ENCODE results near the gene CTDSPL. TPM values are rescaled to one million over a fixed set of nuclear protein-coding genes. Genes with fewer than 3 reads are reported as not detected.

CTDSPL gene
- total RNA-seq, 1 donor from 2014 or later = 56.3 TPM

GRCh38 chr3:37988931-37989525, 127.3 kb downstream of the CTDSPL start:
- Histone ChIP-seq H3K36me3 (no peaks in the 10 kb centered on the region), H3K4me1 (peaks cover 25% of the 10 kb centered on the region), H3K9me3 (replicated peaks) (no peaks in the 10 kb centered on the region), H3K27ac (replicated peaks) (no peak overlapping the region), H3K27me3 (ENCODE audit: low read depth) (no peaks in the 10 kb centered on the region), H3K4me3 (no peak overlapping the region)
- DNase-seq = no peak
- intact Hi-C loops (cut with micrococcal nuclease) = no loop called here
- TF ChIP-seq CTCF (IDR thresholded peaks at IDR 0.05; ENCODE audit: borderline replicate concordance) = no peak

DNA sequence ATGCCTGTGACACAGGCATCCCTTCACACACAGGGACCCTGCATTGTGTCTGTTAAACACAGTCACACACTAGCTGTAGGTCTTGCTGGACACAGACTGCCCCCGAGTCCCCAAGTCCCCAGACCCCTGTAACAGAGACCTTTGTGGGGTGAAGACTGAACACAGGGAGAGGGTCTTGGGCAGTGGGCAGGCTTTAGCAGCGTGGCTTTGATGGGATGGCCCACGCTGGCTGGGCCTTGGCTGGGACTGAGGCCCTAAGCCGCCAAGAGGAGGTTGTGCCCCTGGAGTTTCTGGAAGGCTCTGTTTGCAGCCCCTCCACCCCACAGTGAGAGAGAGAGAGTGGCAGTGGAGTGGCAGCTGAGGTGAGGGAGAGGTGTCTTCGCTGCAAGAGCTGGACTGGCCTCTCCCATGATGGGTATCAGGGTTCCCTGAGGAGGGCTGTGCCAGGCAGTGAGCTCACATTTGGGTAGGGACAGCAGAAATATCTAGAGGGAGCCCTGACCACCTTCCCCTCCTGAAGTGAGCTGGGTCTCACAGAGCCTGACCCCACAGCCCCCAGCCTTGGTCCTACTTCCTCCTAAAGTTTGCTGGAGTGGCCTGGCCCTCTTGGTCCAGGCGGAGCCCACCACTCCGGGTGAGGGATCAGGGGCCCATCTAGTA, 128.3 kb downstream of the CTDSPL start:
- H3K4me1 ChIP-seq = peaks cover 32% of the 10 kb centered on the region
- TF ChIP-seq CTCF (IDR thresholded peaks at IDR 0.05; ENCODE audit: borderline replicate concordance) = no peak
- H3K4me3 ChIP-seq = no peak overlapping the region
- H3K36me3 ChIP-seq = no peaks in the 10 kb centered on the region
- H3K27me3 ChIP-seq (ENCODE audit: low read depth) = no peaks in the 10 kb centered on the region
- H3K9me3 ChIP-seq (replicated peaks) = no peaks in the 10 kb centered on the region
- H3K27ac ChIP-seq (replicated peaks) = no peak overlapping the region
- DNase-seq = no peak
- intact Hi-C loops (cut with micrococcal nuclease) = no loop called here

DNA sequence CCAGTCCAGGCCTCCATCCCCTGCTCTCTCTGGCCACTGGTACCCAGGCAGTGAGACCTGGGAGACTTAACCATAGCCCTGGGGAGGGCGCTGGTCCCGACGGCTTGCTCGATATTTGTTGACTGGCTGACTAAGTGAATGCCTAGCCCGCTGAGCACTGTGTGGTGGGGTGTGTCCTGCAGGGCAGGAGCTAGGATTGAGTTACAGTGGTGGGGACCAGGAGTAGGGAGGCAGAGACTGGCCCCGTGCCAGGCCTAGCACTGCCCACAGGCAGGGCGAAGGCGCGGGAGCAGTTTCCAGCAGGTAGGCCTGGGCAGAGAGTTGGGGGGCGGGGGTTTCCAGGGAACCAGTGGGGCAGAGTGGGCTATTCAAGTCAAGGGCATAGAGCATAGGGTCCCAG, 128.8 kb downstream of the CTDSPL start, which contains the start of gene VILL:
VILL (plus strand) TSS at position 260 of the 400 bp plus-strand sequence. CDS start 2,887 bp downstream, outside the sequence.
- no peak for DNase-seq
- no peak within 1 kb of the TSS for H3K27ac ChIP-seq (replicated peaks)
- no peaks in the 10 kb centered on the region for H3K36me3 ChIP-seq
- no peak within 1 kb of the TSS for H3K4me3 ChIP-seq
- intact Hi-C loops (cut with micrococcal nuclease) = no loop called here
- TF ChIP-seq CTCF (IDR thresholded peaks at IDR 0.05; ENCODE audit: borderline replicate concordance) = no peak
- no peaks in the 10 kb centered on the region for H3K27me3 ChIP-seq (ENCODE audit: low read depth)
- H3K9me3 ChIP-seq (replicated peaks) = no peaks in the 10 kb centered on the region
- peaks cover 33% of the 10 kb centered on the region for H3K4me1 ChIP-seq

GRCh38 chr3:37991109-37991508, 129.4 kb downstream of the CTDSPL start:
- no peak overlapping the region for H3K4me3 ChIP-seq
- DNase-seq = no peak
- no peaks in the 10 kb centered on the region for H3K9me3 ChIP-seq (replicated peaks)
- peaks cover 28% of the 10 kb centered on the region for H3K4me1 ChIP-seq
- H3K27ac ChIP-seq (replicated peaks) = no peak overlapping the region
- no peaks in the 10 kb centered on the region for H3K36me3 ChIP-seq
- H3K27me3 ChIP-seq (ENCODE audit: low read depth) = no peaks in the 10 kb centered on the region
- no peak for TF ChIP-seq CTCF (IDR thresholded peaks at IDR 0.05; ENCODE audit: borderline replicate concordance)
- intact Hi-C loops (cut with micrococcal nuclease) = no loop called here

- Histone ChIP-seq H3K4me1 (peaks cover 25% of the 10 kb centered on the region), H3K27me3 (ENCODE audit: low read depth) (no peaks in the 10 kb centered on the region), H3K9me3 (replicated peaks) (no peaks in the 10 kb centered on the region), H3K4me3 (no peak overlapping the region), H3K36me3 (no peaks in the 10 kb centered on the region), H3K27ac (replicated peaks) (no peak overlapping the region)
- intact Hi-C loops (cut with micrococcal nuclease) = no loop called here
- TF ChIP-seq CTCF (IDR thresholded peaks at IDR 0.05; ENCODE audit: borderline replicate concordance) = no peak
- no peak for DNase-seq
Observed at GRCh38 chr3:37991823-37992222, 130.1 kb downstream of the CTDSPL start.

Measured in left ventricle myocardium inferior (tissue), 1 donor.